Stimulated activated CD4-positive, alpha-beta T cell treated with anti-CD3 and anti-CD28 coated beads, TNF-alpha, amount 100 ng/mL, for 1 hour (primary cell): ENCODE results near the gene OR51A7.
"Not testable (repeated sequence)": the region's sequence is repeated elsewhere in the genome, so short reads cannot be mapped to it uniquely, and the experiment has no call there.

Experiments used
- DNase-seq, 3 donors: peaks; one replicate each; pipeline ENCODE4 v3.0.0-alpha.2; 2020; ENCODE audit warnings: low read depth in 3 of 3, low spot score in 1 of 3

Gene OR51A7

GRCh38 chr11:4903484-4903883, at the start of gene OR51A7:
OR51A7 (plus strand) TSS chr11:4903783; CDS start chr11:4907370, 3,587 bp downstream.
- DNase-seq, result no peak

GRCh38 chr11:4854286-4854685, 49.3 kb upstream of the OR51A7 start:
- not testable (repeated sequence) for DNase-seq

GRCh38 chr11:4862447-4863236, 40.9 kb upstream of the OR51A7 start:
- no peak for DNase-seq

GRCh38 chr11:4863876-4864275, 39.7 kb upstream of the OR51A7 start:
- no peak for DNase-seq

GRCh38 chr11:4865855-4866254, 37.7 kb upstream of the OR51A7 start:
- DNase-seq, result no peak

GRCh38 chr11:4881188-4881587, 22.4 kb upstream of the OR51A7 start:
- no peak for DNase-seq

GRCh38 chr11:4881860-4882500, 21.6 kb upstream of the OR51A7 start, which contains the start of gene OR51T1:
OR51T1 (plus strand) TSS chr11:4881900; CDS start chr11:4881900, 0 bp downstream.
- no peak for DNase-seq

GRCh38 chr11:4882543-4882942, 21.0 kb upstream of the OR51A7 start:
- no peak for DNase-seq

GRCh38 chr11:4884361-4884760, 19.2 kb upstream of the OR51A7 start:
- no peak for DNase-seq

GRCh38 chr11:4886186-4886585, 17.4 kb upstream of the OR51A7 start:
- DNase-seq, result no peak

- no peak for DNase-seq
These were observed 16.0 kb upstream of the OR51A7 start for GRCh38 chr11:4887591-4887990.

GRCh38 chr11:4890279-4890678, 13.3 kb upstream of the OR51A7 start:
- DNase-seq, result no peak

GRCh38 chr11:4891996-4892640, 11.5 kb upstream of the OR51A7 start:
- no peak for DNase-seq

- no peak for DNase-seq
These were observed 13.0 kb downstream of the OR51A7 start for GRCh38 chr11:4916581-4916980.

- DNase-seq, result no peak
These were observed 15.7 kb downstream of the OR51A7 start, which contains the start of gene OR51G2 for GRCh38 chr11:4919250-4919649. OR51G2 (minus strand) TSS chr11:4919350; CDS start chr11:4915663, 3,687 bp downstream.

GRCh38 chr11:4921796-4922195, 18.2 kb downstream of the OR51A7 start:
- no peak for DNase-seq

GRCh38 chr11:4922304-4922703, 18.7 kb downstream of the OR51A7 start:
- DNase-seq, result no peak

- DNase-seq, result no peak
These were observed 20.7 kb downstream of the OR51A7 start, which contains the start of gene OR51G1 for GRCh38 chr11:4924239-4924638. OR51G1 (minus strand) TSS chr11:4924339; CDS start chr11:4924339, 0 bp downstream.

- no peak for DNase-seq
These were observed 23.0 kb downstream of the OR51A7 start for GRCh38 chr11:4926608-4927007.

GRCh38 chr11:4932751-4933150, 29.2 kb downstream of the OR51A7 start:
- no peak for DNase-seq

- DNase-seq, result no peak
These were observed 33.2 kb downstream of the OR51A7 start for GRCh38 chr11:4936745-4937144.

GRCh38 chr11:4947505-4947904, 43.9 kb downstream of the OR51A7 start, which contains the start of gene OR51A4:
OR51A4 (minus strand) TSS chr11:4947605; CDS start chr11:4947100, 505 bp downstream.
- no peak for DNase-seq
